GM12892 (cell line): Measurements from ENCODE around the gene PPP1CC.

ENCODE experiments used
- POLR2A ChIP-seq: IDR thresholded peaks from 2 replicates; pipeline ENCODE4 v1.6.1; 2011; ENCODE audit warnings: low read depth, low read length, control low read depth
- POLR2AphosphoS5 ChIP-seq: IDR thresholded peaks from 2 replicates; pipeline ENCODE4 v1.6.1; 2011; ENCODE audit warnings: low read depth, low read length, control low read depth
- TAF1 ChIP-seq: IDR thresholded peaks from 2 replicates; pipeline ENCODE4 v1.6.1; 2011; ENCODE audit warnings: low read depth, mild to moderate bottlenecking, control low read depth, low read length, borderline replicate concordance

- no peak for TF ChIP-seq POLR2A
- no peak for TF ChIP-seq POLR2AphosphoS5
- TF ChIP-seq TAF1, result no peak
These were observed 17.5 kb upstream of the PPP1CC start for GRCh38 chr12:110760204-110760609.
